Neutrophil (primary cell): ENCODE data around the gene LARP7.
"Not testable (repeated sequence)": the region's sequence is repeated elsewhere in the genome, so short reads cannot be mapped to it uniquely, and the experiment has no call there.

Experiments
- H3K27ac ChIP-seq: fragments of 200-600 bp; sonication (generic); 2 replicates; pipeline ENCODE4 v1.5.1; 2016; ENCODE audit warnings: mild to moderate bottlenecking, moderate library complexity
- H3K27me3 ChIP-seq: fragments of 200-600 bp; sonication (generic); 2 replicates; pipeline ENCODE4 v1.6.0; 2016; ENCODE audit warnings: mild to moderate bottlenecking
- H3K36me3 ChIP-seq: fragments of 200-600 bp; sonication (generic); 2 replicates; pipeline ENCODE4 v1.5.1; 2017
- H3K4me1 ChIP-seq, 2 experiments: fragments of 200-600 bp in 1 of 2; sonication (generic) in 1 of 2; 1 replicate in 1 of 2; 2 replicates in 1 of 2; pipeline versions ENCODE4 v1.5.1 to v1.6.1; 2013 to 2016; ENCODE audit warnings: low read depth in 1 of 2, low read length in 1 of 2, mild to moderate bottlenecking in 1 of 2, moderate library complexity in 1 of 2; ENCODE audit not compliant: control insufficient read depth in 1 of 2, insufficient read depth in 1 of 2
- H3K4me3 ChIP-seq, 2 experiments: fragments of 200-600 bp in 1 of 2; sonication (generic) in 1 of 2; 1 replicate in 1 of 2; 2 replicates in 1 of 2; pipeline ENCODE4 v1.5.1; 2013 to 2016; ENCODE audit warnings: low read depth in 1 of 2, low read length in 1 of 2, mild to moderate bottlenecking in 1 of 2, moderate library complexity in 1 of 2
- H3K9me3 ChIP-seq: fragments of 200-600 bp; sonication (generic); 2 replicates; pipeline ENCODE4 v1.5.1; 2016
- TF ChIP-seq, protein P1 (sequence below): fragments of 200-600 bp; sonication (generic); IDR thresholded peaks from 2 replicates; pipeline ENCODE4 v1.5.1; 2016; ENCODE audit warnings: antibody characterized with exemption

Gene LARP7

GRCh38 chr4:112652216-112652615 lies 15.3 kb downstream of the LARP7 start:
- Histone ChIP-seq H3K4me3 (no peak overlapping the region), H3K36me3 (peaks cover 98% of the 10 kb centered on the region), H3K9me3 (no peaks in the 10 kb centered on the region), H3K4me1 (no peaks in the 10 kb centered on the region), H3K27ac (no peak overlapping the region), H3K27me3 (no peaks in the 10 kb centered on the region)
- TF ChIP-seq, protein P1, sequence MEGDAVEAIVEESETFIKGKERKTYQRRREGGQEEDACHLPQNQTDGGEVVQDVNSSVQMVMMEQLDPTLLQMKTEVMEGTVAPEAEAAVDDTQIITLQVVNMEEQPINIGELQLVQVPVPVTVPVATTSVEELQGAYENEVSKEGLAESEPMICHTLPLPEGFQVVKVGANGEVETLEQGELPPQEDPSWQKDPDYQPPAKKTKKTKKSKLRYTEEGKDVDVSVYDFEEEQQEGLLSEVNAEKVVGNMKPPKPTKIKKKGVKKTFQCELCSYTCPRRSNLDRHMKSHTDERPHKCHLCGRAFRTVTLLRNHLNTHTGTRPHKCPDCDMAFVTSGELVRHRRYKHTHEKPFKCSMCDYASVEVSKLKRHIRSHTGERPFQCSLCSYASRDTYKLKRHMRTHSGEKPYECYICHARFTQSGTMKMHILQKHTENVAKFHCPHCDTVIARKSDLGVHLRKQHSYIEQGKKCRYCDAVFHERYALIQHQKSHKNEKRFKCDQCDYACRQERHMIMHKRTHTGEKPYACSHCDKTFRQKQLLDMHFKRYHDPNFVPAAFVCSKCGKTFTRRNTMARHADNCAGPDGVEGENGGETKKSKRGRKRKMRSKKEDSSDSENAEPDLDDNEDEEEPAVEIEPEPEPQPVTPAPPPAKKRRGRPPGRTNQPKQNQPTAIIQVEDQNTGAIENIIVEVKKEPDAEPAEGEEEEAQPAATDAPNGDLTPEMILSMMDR = no peak

- H3K27ac ChIP-seq = no peak overlapping the region
- no peak overlapping the region for H3K4me3 ChIP-seq
- H3K36me3 ChIP-seq = peaks cover 87% of the 10 kb centered on the region
- no peaks in the 10 kb centered on the region for H3K27me3 ChIP-seq
- TF ChIP-seq, protein P1 = no peak
- H3K9me3 ChIP-seq = no peaks in the 10 kb centered on the region
- no peaks in the 10 kb centered on the region for H3K4me1 ChIP-seq
Observed at GRCh38 chr4:112655270-112655669, 18.3 kb downstream of the LARP7 start.

DNA sequence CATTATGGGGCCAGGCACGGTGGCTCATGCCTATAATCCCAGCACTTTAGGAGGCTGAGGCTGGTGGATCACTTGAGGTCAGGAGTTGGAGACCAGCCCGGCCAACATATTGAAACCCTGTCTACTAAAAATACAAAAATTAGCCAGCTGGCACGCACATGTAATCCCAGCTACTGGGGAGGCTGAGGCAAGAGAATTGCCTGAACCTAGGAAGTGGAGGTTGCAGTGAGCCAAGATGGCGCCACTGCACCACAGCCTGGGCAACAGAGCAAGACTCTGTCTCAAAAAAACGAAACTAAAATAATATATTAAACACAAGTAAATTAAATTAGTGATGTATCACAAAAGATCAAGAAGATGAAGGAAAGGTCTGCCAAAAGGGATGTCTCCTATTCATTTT lies 19.2 kb downstream of the LARP7 start:
- not testable (repeated sequence) for H3K27ac ChIP-seq, H3K9me3 ChIP-seq
- H3K36me3 ChIP-seq = peaks cover 78% of the 10 kb centered on the region

GRCh38 chr4:112664611-112665010 lies 27.7 kb downstream of the LARP7 start:
- Histone ChIP-seq H3K9me3 (no peaks in the 10 kb centered on the region), H3K36me3 (no peaks in the 10 kb centered on the region), H3K4me3 (no peak overlapping the region), H3K27me3 (no peaks in the 10 kb centered on the region), H3K27ac (no peak overlapping the region), H3K4me1 (no peaks in the 10 kb centered on the region)
- TF ChIP-seq, protein P1 = no peak

More for the DNA sequence above, 19.2 kb downstream of the LARP7 start:
- H3K27me3 ChIP-seq, H3K4me3 ChIP-seq, H3K4me1 ChIP-seq: not testable (repeated sequence)

- no peaks in the 10 kb centered on the region for H3K9me3 ChIP-seq
- TF ChIP-seq, protein P1 = no peak
Observed at GRCh38 chr4:112668131-112668530, 31.2 kb downstream of the LARP7 start.

GRCh38 chr4:112673076-112673475 lies 36.1 kb downstream of the LARP7 start:
- TF ChIP-seq, protein P1 = no peak
- no peaks in the 10 kb centered on the region for H3K27me3 ChIP-seq
- H3K36me3 ChIP-seq = no peaks in the 10 kb centered on the region
- no peaks in the 10 kb centered on the region for H3K4me1 ChIP-seq
- no peaks in the 10 kb centered on the region for H3K9me3 ChIP-seq
- no peak overlapping the region for H3K27ac ChIP-seq
- no peak overlapping the region for H3K4me3 ChIP-seq

More at GRCh38 chr4:112668131-112668530, 31.2 kb downstream of the LARP7 start:
- H3K27ac ChIP-seq = no peak overlapping the region
- H3K4me1 ChIP-seq = no peaks in the 10 kb centered on the region
- no peaks in the 10 kb centered on the region for H3K36me3 ChIP-seq
- H3K4me3 ChIP-seq = no peak overlapping the region
- no peaks in the 10 kb centered on the region for H3K27me3 ChIP-seq
